ENCODE measurements around the gene COASY. TPM values are rescaled to one million over a fixed set of nuclear protein-coding genes. Genes with fewer than 3 reads are reported as not detected.
"Not testable (repeated sequence)": the region's sequence is repeated elsewhere in the genome, so short reads cannot be mapped to it uniquely, and the experiment has no call there.

Gene COASY
- total RNA-seq, 2 experiments from 2014 or later: 37.8 to 40.7 TPM

GRCh38 chr17:42537156-42537805 is 24.7 kb upstream of the COASY start:
- Mint-ChIP-seq H3K9me3 (no peaks in the 10 kb centered on the region), H3K27me3 (no peaks in the 10 kb centered on the region), H3K36me3 (ENCODE audit: low read depth) (peaks cover 5% of the 10 kb centered on the region), H3K27ac (peak overlapping the region; percentile 71), H3K4me3 (peak overlapping the region; percentile 91), H3K4me1 (ENCODE audit: low read depth) (peaks cover 45% of the 10 kb centered on the region)
- no peaks in the 10 kb centered on the region for H3K36me3 ChIP-seq (ENCODE audit: insufficient read depth, low read length)
- CTCF ChIA-PET: interaction anchor here (1.4 to 2.1 kb wide), 2 partner anchors 10 to 11 kb away, joined by 3 to 13 read pairs; no protein-coding TSS in a partner anchor
- POLR2A ChIA-PET: interaction anchor here (1.0 to 4.9 kb wide), 8 partner anchors 11 to 249 kb away, joined by 4 to 20 read pairs (median 7); partner anchors contain the start of genes MLX, PSMC3IP, RETREG3 and STAT3
- peak overlapping the region; percentile 64 for H3K4me3 ChIP-seq (ENCODE audit: low read length)
- TF ChIP-seq CTCF (IDR thresholded peaks at IDR 0.05): no peak
- peaks cover 45% of the 10 kb centered on the region for H3K4me1 ChIP-seq (ENCODE audit: insufficient read depth, low read length)
- H3K27me3 ChIP-seq (ENCODE audit: control insufficient read depth in 1 of 2, insufficient read depth in 2 of 2, low read length in 2 of 2): no peaks in the 10 kb centered on the region
- no peaks in the 10 kb centered on the region for H3K9me3 ChIP-seq (ENCODE audit: control insufficient read depth in 1 of 2, insufficient read depth in 1 of 2, low read length in 2 of 2)
- ATAC-seq (ENCODE audit: poor library complexity) (no peak), DNase-seq (no peak)
- H3K27ac ChIP-seq (ENCODE audit: low read depth in 1 of 2, low read length in 2 of 2): no peak overlapping the region
- intact Hi-C loops (cut with DNase I, micrococcal nuclease): loop anchor here in 1 of 2 experiments (2.0 kb wide), 1 partner anchor 26 kb away; the partner anchor contains the start of gene COASY

GRCh38 chr17:42537826-42538451 is 24.0 kb upstream of the COASY start:
- H3K4me1 ChIP-seq (ENCODE audit: insufficient read depth, low read length): peaks cover 40% of the 10 kb centered on the region
- Mint-ChIP-seq H3K27me3 (no peaks in the 10 kb centered on the region), H3K9me3 (no peaks in the 10 kb centered on the region), H3K27ac (no peak overlapping the region), H3K4me1 (ENCODE audit: low read depth) (peaks cover 45% of the 10 kb centered on the region), H3K4me3 (peak overlapping the region; percentile 91), H3K36me3 (ENCODE audit: low read depth) (peaks cover 5% of the 10 kb centered on the region)
- no peak overlapping the region for H3K4me3 ChIP-seq (ENCODE audit: low read length)
- H3K27me3 ChIP-seq (ENCODE audit: control insufficient read depth in 1 of 2, insufficient read depth in 2 of 2, low read length in 2 of 2): no peaks in the 10 kb centered on the region
- CTCF ChIA-PET: interaction anchor here (1.4 kb wide), 1 partner anchor 11 kb away, joined by 3 read pairs; no protein-coding TSS in a partner anchor
- no peaks in the 10 kb centered on the region for H3K9me3 ChIP-seq (ENCODE audit: control insufficient read depth in 1 of 2, insufficient read depth in 1 of 2, low read length in 2 of 2)
- intact Hi-C loops (cut with DNase I, micrococcal nuclease): loop anchor here in 1 of 2 experiments (2.0 kb wide), 1 partner anchor 25 kb away; the partner anchor contains the start of gene COASY
- TF ChIP-seq CTCF (IDR thresholded peaks at IDR 0.05): no peak
- no peak overlapping the region for H3K27ac ChIP-seq (ENCODE audit: low read depth in 1 of 2, low read length in 2 of 2)
- H3K36me3 ChIP-seq (ENCODE audit: insufficient read depth, low read length): peaks cover 3% of the 10 kb centered on the region
- DNase-seq: no peak
- POLR2A ChIA-PET: interaction anchor here (4.9 kb wide), 1 partner anchor 10 kb away, joined by 20 read pairs; no protein-coding TSS in a partner anchor
- ATAC-seq (ENCODE audit: poor library complexity): no peak

- Mint-ChIP-seq H3K9me3 (no peaks in the 10 kb centered on the region), H3K4me3 (peak overlapping the region; percentile 91), H3K27ac (no peak overlapping the region), H3K27me3 (no peaks in the 10 kb centered on the region), H3K36me3 (ENCODE audit: low read depth) (peaks cover 5% of the 10 kb centered on the region), H3K4me1 (ENCODE audit: low read depth) (peaks cover 42% of the 10 kb centered on the region)
- CTCF ChIA-PET: no interaction called here
- H3K36me3 ChIP-seq (ENCODE audit: insufficient read depth, low read length): peaks cover 7% of the 10 kb centered on the region
- H3K4me3 ChIP-seq (ENCODE audit: low read length): no peak overlapping the region
- no peaks in the 10 kb centered on the region for H3K9me3 ChIP-seq (ENCODE audit: control insufficient read depth in 1 of 2, insufficient read depth in 1 of 2, low read length in 2 of 2)
- no peak for ATAC-seq (ENCODE audit: poor library complexity)
- no peak overlapping the region for H3K27ac ChIP-seq (ENCODE audit: low read depth in 1 of 2, low read length in 2 of 2)
- no peak for DNase-seq
- no peak for TF ChIP-seq CTCF (IDR thresholded peaks at IDR 0.05)
- intact Hi-C loops (cut with DNase I, micrococcal nuclease): no loop called here
- peaks cover 40% of the 10 kb centered on the region for H3K4me1 ChIP-seq (ENCODE audit: insufficient read depth, low read length)
- POLR2A ChIA-PET: interaction anchor here (4.9 kb wide), 1 partner anchor 10 kb away, joined by 20 read pairs; no protein-coding TSS in a partner anchor
- no peaks in the 10 kb centered on the region for H3K27me3 ChIP-seq (ENCODE audit: control insufficient read depth in 1 of 2, insufficient read depth in 2 of 2, low read length in 2 of 2)
Observed at GRCh38 chr17:42538482-42538881, 23.5 kb upstream of the COASY start.

- H3K36me3 Mint-ChIP-seq (ENCODE audit: low read depth); DNase-seq; H3K27ac ChIP-seq (ENCODE audit: low read depth in 1 of 2, low read length in 2 of 2); H3K27me3 Mint-ChIP-seq; H3K4me3 ChIP-seq (ENCODE audit: low read length); intact Hi-C loops (cut with DNase I, micrococcal nuclease); H3K9me3 ChIP-seq (ENCODE audit: control insufficient read depth in 1 of 2, insufficient read depth in 1 of 2, low read length in 2 of 2); H3K27me3 ChIP-seq (ENCODE audit: control insufficient read depth in 1 of 2, insufficient read depth in 2 of 2, low read length in 2 of 2); H3K36me3 ChIP-seq (ENCODE audit: insufficient read depth, low read length); ATAC-seq (ENCODE audit: poor library complexity); H3K9me3 Mint-ChIP-seq: not testable (repeated sequence)
- H3K4me3 Mint-ChIP-seq: peak overlapping the region; percentile 60
- H3K4me1 Mint-ChIP-seq (ENCODE audit: low read depth): peaks cover 33% of the 10 kb centered on the region
- ChIA-PET POLR2A (interaction anchor here (0.6 to 2.0 kb wide), 4 partner anchors 10 to 152 kb away, joined by 3 to 6 read pairs (median 5); partner anchors contain the start of gene STAT3), CTCF (interaction anchor here (0.5 to 1.9 kb wide), 3 partner anchors 9 to 88 kb away, joined by 3 to 12 read pairs (median 3); no protein-coding TSS in a partner anchor)
- H3K27ac Mint-ChIP-seq: peak overlapping the region; percentile 38
- H3K4me1 ChIP-seq (ENCODE audit: insufficient read depth, low read length): peaks cover 36% of the 10 kb centered on the region
Observed at GRCh38 chr17:42540558-42540957, 21.4 kb upstream of the COASY start.

All from CD4-positive, alpha-beta T cell (primary cell).